ENCODE measurements around the gene SAMD14.
A peak's percentile ranks its signal among the peaks of the same experiment; 100 is the strongest.

The SAMD14 gene

GRCh38 chr17:50094753-50095619, 35.0 kb downstream of the SAMD14 start, which contains the start of gene PDK2:
TSS of gene PDK2 (plus strand) at chr17:50095351. CDS start at chr17:50095436, 85 bp downstream.
- DNase-seq = peak; percentile 97

GRCh38 chr17:50094243-50094752, 35.7 kb downstream of the SAMD14 start:
- DNase-seq = peak; percentile 91

- DNase-seq = no peak
These were observed 36.2 kb downstream of the SAMD14 start for GRCh38 chr17:50093807-50094206.

- no peak for DNase-seq
These were observed 36.7 kb downstream of the SAMD14 start for GRCh38 chr17:50093246-50093645.

- no peak for DNase-seq
These were observed 38.1 kb downstream of the SAMD14 start for GRCh38 chr17:50091918-50092285.

GRCh38 chr17:50090971-50091917, 38.7 kb downstream of the SAMD14 start:
- no peak for DNase-seq

- DNase-seq = no peak
These were observed 39.9 kb downstream of the SAMD14 start for GRCh38 chr17:50090071-50090470.

GRCh38 chr17:50088952-50089825, 40.8 kb downstream of the SAMD14 start:
- no peak for DNase-seq

- DNase-seq = no peak
These were observed 42.0 kb downstream of the SAMD14 start for GRCh38 chr17:50087912-50088405.

GRCh38 chr17:50087246-50087911, 42.6 kb downstream of the SAMD14 start:
- peak; percentile 81 for DNase-seq

GRCh38 chr17:50081757-50082156, 48.2 kb downstream of the SAMD14 start:
- DNase-seq = no peak

- DNase-seq = no peak
These were observed 49.1 kb downstream of the SAMD14 start for GRCh38 chr17:50080827-50081226.

GRCh38 chr17:50080096-50080480, 49.9 kb downstream of the SAMD14 start:
- no peak for DNase-seq

- peak; percentile 24 for DNase-seq
These were observed 50.4 kb downstream of the SAMD14 start for GRCh38 chr17:50079334-50080095.

GRCh38 chr17:50078430-50078829, 51.5 kb downstream of the SAMD14 start:
- DNase-seq = no peak

GRCh38 chr17:50076591-50077235, 53.2 kb downstream of the SAMD14 start:
- no peak for DNase-seq

- no peak for DNase-seq
These were observed 53.8 kb downstream of the SAMD14 start for GRCh38 chr17:50076221-50076590.

GRCh38 chr17:50075446-50076032, 54.4 kb downstream of the SAMD14 start:
- no peak for DNase-seq

GRCh38 chr17:50074227-50074626, 55.7 kb downstream of the SAMD14 start:
- no peak for DNase-seq

GRCh38 chr17:50072925-50073324, 57.0 kb downstream of the SAMD14 start:
- DNase-seq = no peak
